HCT116 (cell line): Measurements from ENCODE around the gene TWIST2. TPM values are rescaled to one million over a fixed set of nuclear protein-coding genes. Genes with fewer than 3 reads are reported as not detected.

ENCODE experiments used
- ATAC-seq: fragments of 200-7000 bp; cut with Tn5 transposase; 2 replicates; pipeline ENCODE4 v1.9.1; 2020; ENCODE audit warnings: mild to moderate bottlenecking, moderate library complexity
- BruUV-seq: library from RNA; stranded (reverse); fragments of 400-500 nt; replicated peaks from 2 replicates; lab custom pipeline; 2021; lab: Mats Ljungman, UMichigan
- CTCF ChIA-PET: fragments of 300-600 bp; sonication (Branson Sonifier 250); formaldehyde crosslinking; loops from one replicate; lab custom pipeline; 2021; ENCODE audit warnings: antibody characterized with exemption; lab: Charles Lee
- POLR2A ChIA-PET: fragments of 300-600, 350-600 bp; sonication (Branson Sonifier 250); formaldehyde crosslinking; loops from one replicate; lab custom pipeline; 2021; ENCODE audit warnings: antibody characterized with exemption; lab: Charles Lee
- RAD21 ChIA-PET, 2 experiments: fragments of 300-600 bp; sonication (Branson Sonifier 250); formaldehyde crosslinking; loops; one replicate each; lab custom pipeline; 2023; ENCODE audit warnings: low total read pairs in 2 of 2; ENCODE audit not compliant: uncharacterized antibody in 2 of 2, unreplicated experiment in 2 of 2, low non-redundant PET in 1 of 2; lab: Charles Lee
- DNase-seq: peaks from one replicate; pipeline ENCODE4 v3.0.0-alpha.2; 2010; ENCODE audit warnings: low read depth, low spot score
- H2AFZ ChIP-seq: fragments of 200-600 bp; shearing (Covaris generic), sonication (generic); 2 replicates; pipeline ENCODE4 v1.6.1; 2017; ENCODE audit warnings: low read depth, mixed run types, mixed read lengths, antibody characterized with exemption, low read length; ENCODE audit not compliant: poor library complexity, severe bottlenecking
- H3K27ac ChIP-seq: 2 replicates; pipeline ENCODE4 v1.5.1; 2012; ENCODE audit warnings: low read depth, low read length
- H3K27me3 ChIP-seq: fragments of 200-600 bp; sonication (generic); 2 replicates; pipeline ENCODE4 v1.6.1; 2016; ENCODE audit warnings: mixed run types, low read length, mixed read lengths; ENCODE audit not compliant: insufficient read depth
- H3K36me3 ChIP-seq, 2 experiments: fragments of 200-500 bp in 1 of 2; fragments of 200-600 bp in 1 of 2; sonication (Bioruptor generic) in 1 of 2; sonication (generic) in 1 of 2; 2 replicates each; pipeline versions ENCODE4 v1.5.1 to v1.6.1; 2014 to 2016; ENCODE audit warnings: low read length in 2 of 2, inconsistent platforms in 1 of 2, mixed read lengths in 1 of 2, mixed run types in 1 of 2; ENCODE audit not compliant: insufficient read depth in 2 of 2, control insufficient read depth in 1 of 2
- H3K4me1 ChIP-seq, 2 experiments: fragments of 200-600 bp in 1 of 2; sonication (generic) in 1 of 2; 2 replicates each; pipeline versions ENCODE4 v1.5.1 to v1.6.1; 2012 to 2017; ENCODE audit warnings: low read length in 2 of 2, inconsistent platforms in 1 of 2, mild to moderate bottlenecking in 1 of 2, mixed read lengths in 1 of 2, mixed run types in 1 of 2, moderate library complexity in 1 of 2; ENCODE audit not compliant: insufficient read depth in 2 of 2, control insufficient read depth in 1 of 2
- H3K4me2 ChIP-seq: fragments of 200-600 bp; sonication (generic); 2 replicates; pipeline ENCODE4 v1.6.1; 2017; ENCODE audit warnings: mixed run types, low read length, mixed read lengths
- H3K4me3 ChIP-seq, 2 experiments: fragments of 200-600 bp in 1 of 2; sonication (generic) in 1 of 2; replicated peaks in 1 of 2; 2 replicates each; pipeline ENCODE4 v1.5.1; 2011 to 2016; ENCODE audit warnings: low read length in 2 of 2, control low read depth in 1 of 2, low read depth in 1 of 2, mild to moderate bottlenecking in 1 of 2, mixed read lengths in 1 of 2, mixed run types in 1 of 2
- H3K79me2 ChIP-seq: fragments of 200-600 bp; sonication (generic); 2 replicates; pipeline ENCODE4 v1.6.1; 2017; ENCODE audit warnings: mild to moderate bottlenecking, mixed run types, low read length, moderate library complexity, mixed read lengths; ENCODE audit not compliant: insufficient read depth
- H3K9ac ChIP-seq: fragments of 200-600 bp; sonication (generic); 2 replicates; pipeline ENCODE4 v1.6.1; 2016; ENCODE audit warnings: low read length, mixed read lengths
- H3K9me2 ChIP-seq: fragments of 200-600 bp; sonication (generic), shearing (Covaris generic); 2 replicates; pipeline ENCODE4 v1.6.1; 2017; ENCODE audit warnings: mixed run types, mild to moderate bottlenecking, moderate library complexity; ENCODE audit not compliant: insufficient read depth
- H3K9me3 ChIP-seq, 2 experiments: fragments of 200-500 bp in 1 of 2; fragments of 200-600 bp in 1 of 2; sonication (Bioruptor generic) in 1 of 2; sonication (generic) in 1 of 2; 2 replicates each; pipeline ENCODE4 v1.6.1; 2014 to 2017; ENCODE audit warnings: low read length in 2 of 2, mixed read lengths in 2 of 2, inconsistent platforms in 1 of 2, low read depth in 1 of 2, mild to moderate bottlenecking in 1 of 2, mixed run types in 1 of 2, moderate library complexity in 1 of 2; ENCODE audit not compliant: control insufficient read depth in 1 of 2, insufficient read depth in 1 of 2
- H4K20me1 ChIP-seq: fragments of 200-600 bp; sonication (generic), shearing (Covaris generic); 2 replicates; pipeline ENCODE4 v1.6.1; 2017; ENCODE audit warnings: mixed run types, mild to moderate bottlenecking, moderate library complexity; ENCODE audit not compliant: insufficient read depth
- ATF3 ChIP-seq: IDR thresholded peaks from 2 replicates; pipeline ENCODE4 v1.6.1; 2012
- CBX3 ChIP-seq: IDR thresholded peaks from 2 replicates; pipeline ENCODE4 v1.6.1; 2012; ENCODE audit warnings: low read depth
- CEBPB ChIP-seq: IDR thresholded peaks from 2 replicates; pipeline ENCODE4 v1.6.1; 2012; ENCODE audit warnings: low read depth
- EGR1 ChIP-seq: IDR thresholded peaks from 2 replicates; pipeline ENCODE4 v1.6.1; 2012; ENCODE audit warnings: low read depth
- ELF1 ChIP-seq: IDR thresholded peaks from 2 replicates; pipeline ENCODE4 v1.6.1; 2012; ENCODE audit warnings: low read depth, borderline replicate concordance
- EZH2 ChIP-seq: fragments of 200-600 bp; sonication (generic); IDR thresholded peaks from 2 replicates; pipeline ENCODE4 v1.6.1; 2017; ENCODE audit warnings: antibody characterized with exemption, mixed run types
- FOSL1 ChIP-seq: IDR thresholded peaks from 2 replicates; pipeline ENCODE4 v1.6.1; 2012; ENCODE audit warnings: low read depth
- JUND ChIP-seq: IDR thresholded peaks from 2 replicates; pipeline ENCODE4 v1.6.1; 2012
- POLR2A ChIP-seq: IDR thresholded peaks from 2 replicates; pipeline ENCODE4 v1.7.0; 2011; ENCODE audit warnings: borderline replicate concordance; ENCODE audit not compliant: insufficient read depth, insufficient read length; ENCODE audit errors: extremely low read depth
- POLR2AphosphoS5 ChIP-seq: IDR thresholded peaks from 2 replicates; pipeline ENCODE4 v1.6.1; 2011; ENCODE audit warnings: mild to moderate bottlenecking, low read depth, low read length, moderate library complexity
- RAD21 ChIP-seq: IDR thresholded peaks from 2 replicates; pipeline ENCODE4 v1.6.1; 2012; ENCODE audit warnings: low read depth, mild to moderate bottlenecking
- SIN3A ChIP-seq: IDR thresholded peaks from 2 replicates; pipeline ENCODE4 v1.6.1; 2012; ENCODE audit warnings: low read depth
- SP1 ChIP-seq: IDR thresholded peaks from 2 replicates; pipeline ENCODE4 v1.6.1; 2012; ENCODE audit warnings: low read depth
- SRF ChIP-seq: IDR thresholded peaks from 2 replicates; pipeline ENCODE4 v1.6.1; 2012; ENCODE audit warnings: low read depth
- TCF7L2 ChIP-seq: IDR thresholded peaks from 2 replicates; pipeline ENCODE4 v1.7.0; 2011; ENCODE audit warnings: borderline replicate concordance, inconsistent platforms; ENCODE audit not compliant: insufficient read depth, insufficient read length; ENCODE audit errors: extremely low read depth
- ZFX ChIP-seq: fragments of 450-650 bp; IDR thresholded peaks from 2 replicates; pipeline ENCODE4 v1.6.1; 2017
- ZNF274 ChIP-seq: fragments of 200-500 bp; sonication (Bioruptor generic); IDR thresholded peaks from 2 replicates; pipeline ENCODE4 v1.6.1; 2014; ENCODE audit warnings: mild to moderate bottlenecking, low read depth, low read length, inconsistent platforms
- intact Hi-C: fragments of 100-400 bp; cut with micrococcal nuclease; formaldehyde crosslinking; loops from 2 replicates; pipeline ENCODE4 v1.10.0; 2022
- total RNA-seq: library from RNA; stranded (reverse); gene quantifications from one replicate; pipeline ENCODE4 v1.2.1, GENCODE V29; 2021; ENCODE audit not compliant: unreplicated experiment
- TF ChIP-seq, protein P1 (sequence below): IDR thresholded peaks from 2 replicates; pipeline ENCODE4 v1.6.1; 2012; ENCODE audit warnings: low read depth
- TF ChIP-seq, protein P2 (sequence below): IDR thresholded peaks from 2 replicates; pipeline ENCODE4 v1.6.1; 2012

Gene TWIST2
- total RNA-seq, 1 experiment from 2014 or later, result not detected

GRCh38 chr2:238876232-238876630 lies 28.3 kb downstream of the TWIST2 start (continued):
- TF ChIP-seq POLR2A (no peak), ZFX (no peak), CBX3 (no peak), EGR1 (no peak), ELF1 (no peak), SIN3A (no peak), ATF3 (no peak), JUND (no peak)
- TF ChIP-seq, protein P1, sequence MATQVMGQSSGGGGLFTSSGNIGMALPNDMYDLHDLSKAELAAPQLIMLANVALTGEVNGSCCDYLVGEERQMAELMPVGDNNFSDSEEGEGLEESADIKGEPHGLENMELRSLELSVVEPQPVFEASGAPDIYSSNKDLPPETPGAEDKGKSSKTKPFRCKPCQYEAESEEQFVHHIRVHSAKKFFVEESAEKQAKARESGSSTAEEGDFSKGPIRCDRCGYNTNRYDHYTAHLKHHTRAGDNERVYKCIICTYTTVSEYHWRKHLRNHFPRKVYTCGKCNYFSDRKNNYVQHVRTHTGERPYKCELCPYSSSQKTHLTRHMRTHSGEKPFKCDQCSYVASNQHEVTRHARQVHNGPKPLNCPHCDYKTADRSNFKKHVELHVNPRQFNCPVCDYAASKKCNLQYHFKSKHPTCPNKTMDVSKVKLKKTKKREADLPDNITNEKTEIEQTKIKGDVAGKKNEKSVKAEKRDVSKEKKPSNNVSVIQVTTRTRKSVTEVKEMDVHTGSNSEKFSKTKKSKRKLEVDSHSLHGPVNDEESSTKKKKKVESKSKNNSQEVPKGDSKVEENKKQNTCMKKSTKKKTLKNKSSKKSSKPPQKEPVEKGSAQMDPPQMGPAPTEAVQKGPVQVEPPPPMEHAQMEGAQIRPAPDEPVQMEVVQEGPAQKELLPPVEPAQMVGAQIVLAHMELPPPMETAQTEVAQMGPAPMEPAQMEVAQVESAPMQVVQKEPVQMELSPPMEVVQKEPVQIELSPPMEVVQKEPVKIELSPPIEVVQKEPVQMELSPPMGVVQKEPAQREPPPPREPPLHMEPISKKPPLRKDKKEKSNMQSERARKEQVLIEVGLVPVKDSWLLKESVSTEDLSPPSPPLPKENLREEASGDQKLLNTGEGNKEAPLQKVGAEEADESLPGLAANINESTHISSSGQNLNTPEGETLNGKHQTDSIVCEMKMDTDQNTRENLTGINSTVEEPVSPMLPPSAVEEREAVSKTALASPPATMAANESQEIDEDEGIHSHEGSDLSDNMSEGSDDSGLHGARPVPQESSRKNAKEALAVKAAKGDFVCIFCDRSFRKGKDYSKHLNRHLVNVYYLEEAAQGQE, result no peak

DNA sequence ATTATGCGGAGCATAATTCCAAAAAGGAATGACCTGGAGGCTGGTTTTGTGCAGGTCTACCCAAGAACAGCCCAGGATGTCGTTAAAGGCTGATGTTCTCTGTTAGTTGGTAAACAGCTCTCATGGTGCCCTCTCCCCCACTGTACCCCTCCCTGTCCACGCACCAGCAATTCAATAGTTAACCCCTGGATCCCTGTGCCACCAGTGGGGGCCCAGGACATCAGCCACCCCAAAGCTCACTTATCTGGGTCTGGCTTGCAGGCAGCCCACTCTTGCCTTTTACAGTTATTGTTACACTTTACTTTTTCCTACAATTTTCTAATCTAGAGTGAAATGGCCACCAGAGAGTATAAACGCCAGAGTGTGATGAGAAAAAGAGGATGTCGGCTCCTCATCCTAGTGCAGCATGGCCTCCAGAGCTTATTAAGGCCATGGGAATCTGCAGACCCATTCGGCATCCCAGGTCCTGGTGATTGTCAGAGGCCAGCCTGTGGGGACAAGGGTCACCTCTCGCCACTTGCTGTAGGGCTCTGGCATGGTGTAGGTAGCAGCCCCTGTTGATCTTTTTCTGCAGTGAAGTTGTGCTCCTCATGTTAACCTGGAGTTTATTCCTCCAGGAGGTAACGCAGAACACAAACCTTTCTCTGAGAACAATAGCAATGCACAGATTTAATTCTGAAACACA lies 30.3 kb downstream of the TWIST2 start:
- peaks cover 3% of the 10 kb centered on the region; the same call in 1 of the 2 replicates for H3K27me3 ChIP-seq
- intact Hi-C loops, result no loop called here
- CTCF ChIA-PET, result no interaction called here

More for the DNA sequence above, 30.3 kb downstream of the TWIST2 start:
- ChIA-PET RAD21 (no interaction called here), POLR2A (no interaction called here)
- ATAC-seq (no peak), DNase-seq (no peak)
- Histone ChIP-seq H3K4me2 (no peak overlapping the region), H3K4me1 (no peaks in the 10 kb centered on the region), H3K9ac (no peak overlapping the region), H2AFZ (no peak overlapping the region), H3K9me2 (no peaks in the 10 kb centered on the region), H3K4me3 (no peak overlapping the region), H3K79me2 (no peaks in the 10 kb centered on the region), H3K36me3 (no peaks in the 10 kb centered on the region), H3K9me3 (no peaks in the 10 kb centered on the region), H4K20me1 (no peaks in the 10 kb centered on the region), H3K27ac (no peak overlapping the region)
- BruUV-seq, result no TSS peak
- no peak for TF ChIP-seq POLR2A
- TF ChIP-seq, protein P2, sequence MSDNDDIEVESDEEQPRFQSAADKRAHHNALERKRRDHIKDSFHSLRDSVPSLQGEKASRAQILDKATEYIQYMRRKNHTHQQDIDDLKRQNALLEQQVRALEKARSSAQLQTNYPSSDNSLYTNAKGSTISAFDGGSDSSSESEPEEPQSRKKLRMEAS, result no peak
- TF ChIP-seq CEBPB, result no peak
- TF ChIP-seq RAD21, result no peak
- TF ChIP-seq SRF, result no peak
- TF ChIP-seq FOSL1, result no peak
- no peak for TF ChIP-seq ZFX
- no peak for TF ChIP-seq TCF7L2
- no peak for TF ChIP-seq ZNF274
- no peak for TF ChIP-seq JUND
- TF ChIP-seq POLR2AphosphoS5, result no peak
- no peak for TF ChIP-seq ELF1
- TF ChIP-seq SP1, result no peak
- TF ChIP-seq EZH2, result no peak
- TF ChIP-seq, protein P1, result no peak
